ENCODE measurements around the gene ADPGK. TPM values are rescaled to one million over a fixed set of nuclear protein-coding genes. Genes with fewer than 3 reads are reported as not detected.

The ADPGK gene
- polyA plus RNA-seq, 3 donors from 2014 or later, result 98.9 to 139 (median 113) TPM

DNA sequence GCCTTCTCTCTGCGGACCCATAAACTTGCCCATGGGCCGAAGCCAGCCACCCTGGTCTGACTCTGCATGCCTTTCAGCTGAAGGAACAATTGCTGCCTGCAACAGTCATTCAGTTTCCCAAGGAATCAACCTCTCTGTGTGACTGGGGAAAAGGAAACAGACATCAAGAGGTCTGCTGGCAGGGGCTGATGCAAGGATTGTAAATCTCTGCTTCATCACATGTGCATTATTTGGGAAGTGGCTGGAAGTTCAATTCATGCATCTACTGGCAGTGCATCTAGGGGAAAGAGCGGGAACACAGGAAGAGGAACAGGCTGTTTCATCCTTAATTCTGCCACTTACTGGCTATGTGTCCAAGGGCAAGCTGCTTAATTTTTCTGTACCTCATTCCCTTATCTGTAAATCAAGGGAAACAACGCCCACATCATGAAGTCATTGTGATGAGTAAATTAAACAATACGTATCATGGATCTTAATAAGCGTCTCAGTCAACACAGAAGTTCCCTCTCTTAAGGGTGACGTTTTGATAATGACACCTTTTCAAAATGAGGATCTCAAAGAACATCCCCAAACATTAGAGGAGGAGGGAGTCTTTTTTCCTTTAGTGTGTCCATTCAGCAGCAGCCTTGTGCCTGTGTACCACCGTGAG lies 17.4 kb upstream of the ADPGK start:
- peaks cover 15 to 23% of the 10 kb centered on the region in 2 donors for H3K4me1 Mint-ChIP-seq
- H3K27me3 Mint-ChIP-seq (ENCODE audit: low read depth in 3 of 3), result peaks cover 5 to 8% (median 8%) of the 10 kb centered on the region in 3 donors
- H3K36me3 Mint-ChIP-seq, result no peaks in the 10 kb centered on the region
- peaks cover 0 to 2% (median 0%) of the 10 kb centered on the region in 6 donors for H3K9me3 Mint-ChIP-seq
- no peak for DNase-seq
- no peak overlapping the region for H3K27ac Mint-ChIP-seq
- no peak overlapping the region for H3K4me3 Mint-ChIP-seq

- no peak for DNase-seq
- peaks cover 8 to 9% of the 10 kb centered on the region in 2 donors for H3K4me1 Mint-ChIP-seq
- H3K9me3 Mint-ChIP-seq, result peaks cover 0 to 2% (median 0%) of the 10 kb centered on the region in 6 donors
- H3K36me3 Mint-ChIP-seq, result no peaks in the 10 kb centered on the region
- peak overlapping the region; percentile 45 to 72 (median 68) for H3K4me3 Mint-ChIP-seq
- H3K27me3 Mint-ChIP-seq (ENCODE audit: low read depth in 3 of 3), result peaks cover 5 to 9% (median 8%) of the 10 kb centered on the region in 3 donors
- no peak overlapping the region for H3K27ac Mint-ChIP-seq
Measured at GRCh38 chr15:72797834-72798233, 14.3 kb upstream of the ADPGK start.

- Mint-ChIP-seq H3K36me3 (no peaks in the 10 kb centered on the region), H3K9me3 (peaks cover 0 to 2% (median 0%) of the 10 kb centered on the region in 6 donors), H3K4me3 (peak overlapping the region; percentile 62 to 72 (median 70)), H3K4me1 (peaks cover 8 to 9% of the 10 kb centered on the region in 2 donors), H3K27ac (peak overlapping the region in 1 of 6 donors; percentile 27), H3K27me3 (ENCODE audit: low read depth in 3 of 3) (peaks cover 5 to 9% (median 7%) of the 10 kb centered on the region in 3 donors)
- DNase-seq, result no peak
Measured at GRCh38 chr15:72797338-72797689, 13.8 kb upstream of the ADPGK start.

GRCh38 chr15:72796515-72797337 lies 13.2 kb upstream of the ADPGK start:
- peaks cover 4 to 9% (median 5%) of the 10 kb centered on the region in 3 donors for H3K27me3 Mint-ChIP-seq (ENCODE audit: low read depth in 3 of 3)
- peaks cover 0 to 2% (median 0%) of the 10 kb centered on the region in 6 donors for H3K9me3 Mint-ChIP-seq
- DNase-seq, result peak; percentile 48 to 62 (median 61)
- H3K4me3 Mint-ChIP-seq, result peak overlapping the region; percentile 75 to 84 (median 82)
- H3K4me1 Mint-ChIP-seq, result peaks cover 8 to 9% of the 10 kb centered on the region in 2 donors
- H3K27ac Mint-ChIP-seq, result peak overlapping the region in 3 of 6 donors; percentile 27 to 67 (median 34)
- H3K36me3 Mint-ChIP-seq, result no peaks in the 10 kb centered on the region

GRCh38 chr15:72796210-72796514 lies 12.6 kb upstream of the ADPGK start:
- H3K27me3 Mint-ChIP-seq (ENCODE audit: low read depth in 3 of 3), result peaks cover 4 to 7% (median 5%) of the 10 kb centered on the region in 3 donors
- no peak for DNase-seq
- peaks cover 8 to 9% of the 10 kb centered on the region in 2 donors for H3K4me1 Mint-ChIP-seq
- H3K36me3 Mint-ChIP-seq, result no peaks in the 10 kb centered on the region
- H3K4me3 Mint-ChIP-seq, result peak overlapping the region; percentile 75 to 84 (median 82)
- H3K27ac Mint-ChIP-seq, result peak overlapping the region in 4 of 6 donors; percentile 11 to 67 (median 29)
- peaks cover 0 to 2% (median 0%) of the 10 kb centered on the region in 6 donors for H3K9me3 Mint-ChIP-seq

GRCh38 chr15:72793766-72794660 lies 10.5 kb upstream of the ADPGK start:
- Mint-ChIP-seq H3K27ac (no peak overlapping the region), H3K4me1 (peaks cover 8 to 9% of the 10 kb centered on the region in 2 donors), H3K9me3 (no peaks in the 10 kb centered on the region), H3K27me3 (ENCODE audit: low read depth in 3 of 3) (peaks cover 0 to 7% (median 5%) of the 10 kb centered on the region in 3 donors), H3K4me3 (no peak overlapping the region), H3K36me3 (no peaks in the 10 kb centered on the region)
- no peak for DNase-seq

DNA sequence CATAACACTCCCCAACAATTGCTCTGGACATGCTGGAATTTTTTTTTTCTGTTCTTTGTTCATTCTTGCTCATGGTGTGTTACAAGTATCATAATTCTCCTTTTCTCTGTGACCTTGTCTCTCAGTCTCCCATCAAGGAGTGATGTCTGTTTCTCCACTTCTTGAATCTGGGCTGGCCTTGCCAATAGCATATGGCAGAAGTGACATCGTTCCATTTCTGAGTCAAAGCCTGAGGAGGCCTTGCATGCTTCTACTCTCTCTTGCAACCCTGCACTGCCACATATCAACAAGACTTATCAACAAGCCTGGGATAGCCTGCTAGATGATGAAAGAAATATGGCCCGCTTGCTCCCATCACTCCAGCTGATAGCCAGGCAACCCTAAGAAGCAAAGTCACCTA lies 8.9 kb upstream of the ADPGK start:
- H3K4me3 Mint-ChIP-seq, result no peak overlapping the region
- H3K27ac Mint-ChIP-seq, result no peak overlapping the region
- no peak for DNase-seq
- no peaks in the 10 kb centered on the region for H3K9me3 Mint-ChIP-seq
- H3K36me3 Mint-ChIP-seq, result no peaks in the 10 kb centered on the region
- peaks cover 0 to 5% (median 5%) of the 10 kb centered on the region in 3 donors for H3K27me3 Mint-ChIP-seq (ENCODE audit: low read depth in 3 of 3)
- peaks cover 17 to 23% of the 10 kb centered on the region in 2 donors for H3K4me1 Mint-ChIP-seq

DNA sequence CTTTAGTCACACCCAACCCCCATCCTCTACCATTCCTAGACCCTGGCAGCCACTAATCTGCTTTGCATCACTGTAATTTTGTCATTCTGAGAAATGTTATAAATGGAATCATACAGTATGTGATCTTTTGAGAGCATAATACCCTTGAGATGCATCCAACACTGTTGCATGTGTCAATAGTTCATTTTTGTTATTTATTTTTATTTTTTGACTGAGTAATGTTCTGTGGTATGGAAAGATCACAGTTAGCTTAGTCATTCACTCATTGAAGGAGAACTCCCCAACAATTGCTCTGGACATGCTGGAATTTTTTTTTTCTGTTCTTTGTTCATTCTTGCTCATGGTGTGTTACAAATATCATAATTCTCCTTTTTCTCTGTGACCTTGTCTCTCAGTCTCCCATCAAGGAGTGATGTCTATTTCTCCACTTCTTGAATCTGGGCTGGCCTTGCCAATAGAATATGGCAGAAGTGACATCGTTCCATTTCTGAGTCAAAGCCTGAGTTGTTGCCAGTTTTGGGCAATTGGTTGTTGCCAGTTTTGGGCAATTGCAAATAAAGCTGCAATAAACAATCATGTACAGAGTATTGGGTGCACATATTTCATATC lies 6.8 kb upstream of the ADPGK start:
- H3K36me3 Mint-ChIP-seq, result no peaks in the 10 kb centered on the region
- no peak for DNase-seq
- H3K4me1 Mint-ChIP-seq, result peaks cover 22 to 35% of the 10 kb centered on the region in 2 donors
- H3K27me3 Mint-ChIP-seq (ENCODE audit: low read depth in 3 of 3), result peaks cover under 1 to 7% (median 4%) of the 10 kb centered on the region in 3 donors
- H3K4me3 Mint-ChIP-seq, result no peak overlapping the region
- no peaks in the 10 kb centered on the region for H3K9me3 Mint-ChIP-seq
- H3K27ac Mint-ChIP-seq, result no peak overlapping the region

DNA sequence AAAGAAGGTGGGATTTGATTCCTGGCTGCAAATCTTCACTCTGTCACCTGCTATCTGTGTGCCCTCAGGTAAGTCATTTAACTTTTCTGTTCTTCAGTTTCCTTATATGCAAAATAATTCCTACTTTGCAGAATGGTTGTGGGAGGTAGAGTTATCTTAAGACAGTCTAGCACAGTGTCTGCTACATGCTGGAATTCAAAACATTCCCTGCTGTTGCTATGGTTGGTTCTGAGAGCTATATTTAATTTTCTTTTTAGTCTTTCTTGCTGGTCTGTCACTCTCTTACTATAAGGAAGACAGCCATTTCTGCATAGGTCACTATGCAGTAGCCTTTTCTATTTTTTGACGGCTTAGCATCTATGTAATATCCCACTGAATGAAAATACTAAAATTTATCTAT lies 4.0 kb upstream of the ADPGK start:
- no peak overlapping the region for H3K4me3 Mint-ChIP-seq
- peaks cover 11 to 19% (median 19%) of the 10 kb centered on the region in 3 donors for H3K27me3 Mint-ChIP-seq (ENCODE audit: low read depth in 3 of 3)
- H3K27ac Mint-ChIP-seq, result peak overlapping the region in 1 of 6 donors; percentile 45

DNA sequence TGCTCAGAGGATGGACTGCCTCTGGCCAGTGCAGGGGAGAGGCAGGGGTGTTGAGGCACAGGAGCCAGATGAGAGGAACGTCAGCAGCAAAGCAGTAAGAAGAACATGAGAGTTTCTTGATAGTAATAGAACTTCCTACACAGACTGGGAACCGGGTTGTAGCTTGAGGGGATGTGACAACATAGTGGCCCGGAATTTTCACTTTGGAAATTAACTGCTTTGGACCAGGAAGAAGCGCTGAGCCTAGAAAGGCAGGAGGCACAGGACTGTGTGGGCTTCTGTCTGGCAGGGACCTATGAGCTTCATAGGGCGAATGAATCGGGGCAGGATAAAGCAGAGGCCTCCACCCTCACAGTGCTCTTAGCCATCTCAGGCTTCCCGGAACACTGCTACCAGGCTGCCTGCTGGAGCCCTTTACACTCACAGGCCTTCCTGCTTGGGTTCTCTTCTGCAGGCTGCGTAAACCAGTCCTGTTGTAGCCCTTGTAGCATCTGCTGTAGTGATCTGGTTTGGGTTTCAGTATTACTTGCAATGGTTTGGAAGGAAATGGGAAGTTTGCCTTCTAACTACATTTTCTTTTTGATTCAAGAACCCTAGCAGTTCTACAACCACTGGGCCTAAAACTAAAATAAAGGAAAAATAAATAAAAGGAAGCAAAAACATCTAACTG lies 3.3 kb upstream of the ADPGK start:
- DNase-seq, result no peak
- Mint-ChIP-seq H3K4me1 (peaks cover 49 to 66% of the 10 kb centered on the region in 2 donors), H3K27me3 (ENCODE audit: low read depth in 3 of 3) (peaks cover 9 to 21% (median 20%) of the 10 kb centered on the region in 3 donors), H3K9me3 (no peaks in the 10 kb centered on the region), H3K4me3 (peak overlapping the region in 1 of 5 donors; percentile 18), H3K36me3 (no peaks in the 10 kb centered on the region), H3K27ac (peak overlapping the region in 4 of 6 donors; percentile 28 to 74 (median 47))

More for the DNA sequence above, 4.0 kb upstream of the ADPGK start:
- H3K36me3 Mint-ChIP-seq, result no peaks in the 10 kb centered on the region
- H3K9me3 Mint-ChIP-seq, result no peaks in the 10 kb centered on the region
- DNase-seq, result no peak
- H3K4me1 Mint-ChIP-seq, result peaks cover 44 to 59% of the 10 kb centered on the region in 2 donors

- H3K4me1 Mint-ChIP-seq, result peaks cover 55 to 72% of the 10 kb centered on the region in 2 donors
- H3K27ac Mint-ChIP-seq, result peak overlapping the region in 2 of 6 donors; percentile 23 to 28
- H3K27me3 Mint-ChIP-seq (ENCODE audit: low read depth in 3 of 3), result peaks cover 9 to 21% (median 20%) of the 10 kb centered on the region in 3 donors
- H3K36me3 Mint-ChIP-seq, result no peaks in the 10 kb centered on the region
- no peak for DNase-seq
- no peak overlapping the region for H3K4me3 Mint-ChIP-seq
- no peaks in the 10 kb centered on the region for H3K9me3 Mint-ChIP-seq
Measured at GRCh38 chr15:72786242-72786641, 2.7 kb upstream of the ADPGK start.

GRCh38 chr15:72785841-72786240 lies 2.3 kb upstream of the ADPGK start:
- peaks cover 9 to 21% (median 20%) of the 10 kb centered on the region in 3 donors for H3K27me3 Mint-ChIP-seq (ENCODE audit: low read depth in 3 of 3)
- peak overlapping the region; percentile 88 to 97 (median 96) for H3K4me3 Mint-ChIP-seq
- H3K9me3 Mint-ChIP-seq, result no peaks in the 10 kb centered on the region
- no peak for DNase-seq
- peaks cover 0 to under 1% (median 0%) of the 10 kb centered on the region in 3 donors for H3K36me3 Mint-ChIP-seq
- H3K27ac Mint-ChIP-seq, result peak overlapping the region; percentile 85 to 98 (median 96)
- H3K4me1 Mint-ChIP-seq, result peaks cover 59 to 76% of the 10 kb centered on the region in 2 donors
